GM12878 (cell line): Measurements from ENCODE around the gene EP400. TPM values are rescaled to one million over a fixed set of nuclear protein-coding genes. Genes with fewer than 3 reads are reported as not detected.

ENCODE experiments used
- ATAC-seq: fragments of 200-7000 bp; cut with Tn5 transposase; 3 replicates; pipeline ENCODE4 v1.9.1; 2020; ENCODE audit warnings: mild to moderate bottlenecking, moderate library complexity
- BruUV-seq: library from RNA; stranded (reverse); fragments of 400-500 nt; replicated peaks from 2 replicates; lab custom pipeline; 2021; lab: Mats Ljungman, UMichigan
- CTCF ChIA-PET: fragments of 300-600 bp; sonication (Branson Sonifier 250); formaldehyde crosslinking; extraction: SDS; loops from one replicate; lab custom pipeline; 2021; ENCODE audit warnings: inconsistent platforms; lab: Yijun Ruan, JAX
- POLR2A ChIA-PET: fragments of 350-600 bp; formaldehyde crosslinking; extraction: SDS; loops from one replicate; lab custom pipeline; 2021; ENCODE audit warnings: inconsistent platforms; lab: Charles Lee
- RAD21 ChIA-PET: fragments of 300-600 bp; sonication (Branson Sonifier 250); formaldehyde crosslinking; loops from one replicate; lab custom pipeline; 2023; ENCODE audit warnings: antibody characterized with exemption; ENCODE audit not compliant: unreplicated experiment; lab: Charles Lee
- SMC1A ChIA-PET: fragments of 300-600 bp; sonication (Branson Sonifier 250); formaldehyde crosslinking; loops from one replicate; lab custom pipeline; 2023; ENCODE audit not compliant: unreplicated experiment, uncharacterized antibody; lab: Charles Lee
- DNase-seq: peaks from one replicate; pipeline ENCODE4 v3.0.0-alpha.2; 2011; ENCODE audit warnings: low read depth, low spot score
- FAIRE-seq: peaks from 3 replicates; lab custom pipeline; 2011; peaks lifted over from hg19 to GRCh38; lab: Jason Lieb, UNC
- H2AFZ ChIP-seq: 2 replicates; pipeline ENCODE4 v1.6.0; 2011; ENCODE audit warnings: low read depth, low read length, control low read depth; ENCODE audit not compliant: control insufficient read depth
- H3K27ac ChIP-seq: 2 replicates; pipeline ENCODE4 v1.5.1; 2011; ENCODE audit warnings: control low read depth; ENCODE audit not compliant: control insufficient read depth, insufficient read depth
- H3K27me3 ChIP-seq, 2 experiments: replicated peaks in 1 of 2; 2 replicates each; pipeline versions ENCODE4 v1.6.0 to v1.6.1; 2011; ENCODE audit warnings: low read length in 1 of 2; ENCODE audit not compliant: control insufficient read depth in 2 of 2, insufficient read depth in 2 of 2
- H3K36me3 ChIP-seq, 2 experiments: 2 replicates each; pipeline ENCODE4 v1.5.1; 2011; ENCODE audit warnings: low read length in 1 of 2; ENCODE audit not compliant: control insufficient read depth in 2 of 2, insufficient read depth in 2 of 2
- H3K4me1 ChIP-seq: 2 replicates; pipeline ENCODE4 v1.6.1; 2011; ENCODE audit warnings: mild to moderate bottlenecking, low read length, moderate library complexity, mixed read lengths; ENCODE audit not compliant: control insufficient read depth, insufficient read depth
- H3K4me2 ChIP-seq: 2 replicates; pipeline ENCODE4 v1.6.0; 2011; ENCODE audit warnings: control low read depth; ENCODE audit not compliant: control insufficient read depth, insufficient read depth
- H3K4me3 ChIP-seq: fragments of 200-600 bp; sonication (generic); 2 replicates; pipeline ENCODE4 v1.5.1; 2016
- H3K79me2 ChIP-seq: 2 replicates; pipeline ENCODE4 v1.6.0; 2011; ENCODE audit warnings: low read length; ENCODE audit not compliant: control insufficient read depth, insufficient read depth
- H3K9ac ChIP-seq: 2 replicates; pipeline ENCODE4 v1.8.0; 2011; ENCODE audit warnings: low read length, control low read depth, mixed read lengths; ENCODE audit not compliant: control insufficient read depth, insufficient read depth
- H3K9me3 ChIP-seq: replicated peaks from 3 replicates; pipeline ENCODE4 v1.5.1; 2011; ENCODE audit warnings: mild to moderate bottlenecking, low read length; ENCODE audit not compliant: control insufficient read depth, insufficient read depth
- H4K20me1 ChIP-seq: 2 replicates; pipeline ENCODE4 v1.6.0; 2011; ENCODE audit not compliant: control insufficient read depth, insufficient read depth
- BCLAF1 ChIP-seq: fragments of 450-650 bp; IDR thresholded peaks from 2 replicates; pipeline ENCODE4 v1.6.1; 2017; ENCODE audit warnings: antibody characterized with exemption, mild to moderate bottlenecking, moderate library complexity
- ETV6 ChIP-seq, 2 experiments: fragments of 450-650 bp in 1 of 2; IDR thresholded peaks in 1 of 2; conservative IDR thresholded peaks in 1 of 2; 2 replicates each; pipeline ENCODE4 v1.6.1; 2014; ENCODE audit warnings: antibody characterized with exemption in 1 of 2, borderline replicate concordance in 1 of 2, low read depth in 1 of 2, mild to moderate bottlenecking in 1 of 2, moderate library complexity in 1 of 2
- KAT2A ChIP-seq: conservative IDR thresholded peaks from 2 replicates; pipeline ENCODE4 v1.6.1; 2011; ENCODE audit warnings: low read depth, low read length; ENCODE audit not compliant: control insufficient read depth
- MEF2A ChIP-seq: IDR thresholded peaks from 2 replicates; pipeline ENCODE4 v1.6.1; 2011; ENCODE audit warnings: low read depth, mild to moderate bottlenecking, low read length, moderate library complexity; ENCODE audit not compliant: insufficient read depth
- NKRF ChIP-seq: fragments of 450-650 bp; conservative IDR thresholded peaks from 2 replicates; pipeline ENCODE4 v1.6.1; 2017; ENCODE audit warnings: mild to moderate bottlenecking, moderate library complexity
- NR2C1 ChIP-seq: fragments of 450-650 bp; IDR thresholded peaks from 2 replicates; pipeline ENCODE4 v1.6.1; 2017; ENCODE audit warnings: antibody characterized with exemption, mild to moderate bottlenecking, moderate library complexity
- POU2F2 ChIP-seq: IDR thresholded peaks from 3 replicates; pipeline ENCODE4 v1.6.1; 2011; ENCODE audit warnings: low read depth, mild to moderate bottlenecking, low read length, borderline replicate concordance
- RAD21 ChIP-seq: IDR thresholded peaks from 2 replicates; pipeline ENCODE4 v1.6.1; 2011; ENCODE audit warnings: mild to moderate bottlenecking, low read depth, low read length, moderate library complexity; ENCODE audit not compliant: insufficient read depth
- RELA ChIP-seq: fragments of 450-650 bp; IDR thresholded peaks from 2 replicates; pipeline ENCODE4 v1.8.0; 2014; ENCODE audit warnings: borderline replicate concordance; ENCODE audit not compliant: partially characterized antibody
- SMC3 ChIP-seq: IDR thresholded peaks from 2 replicates; pipeline ENCODE4 v1.6.1; 2011; ENCODE audit warnings: low read length, improper control_type of control experiment, borderline replicate concordance
- USF2 ChIP-seq: IDR thresholded peaks from 2 replicates; pipeline ENCODE4 v1.6.1; 2011; ENCODE audit warnings: low read depth, low read length, improper control_type of control experiment, borderline replicate concordance
- WRNIP1 ChIP-seq: IDR thresholded peaks from 2 replicates; pipeline ENCODE4 v1.6.1; 2011; ENCODE audit warnings: low read depth, low read length, improper control_type of control experiment, borderline replicate concordance
- ZNF24 ChIP-seq: fragments of 450-650 bp; IDR thresholded peaks from 2 replicates; pipeline ENCODE4 v1.6.1; 2017; ENCODE audit warnings: antibody characterized with exemption, mild to moderate bottlenecking
- ZNF274 ChIP-seq: IDR thresholded peaks from one replicate; pipeline ENCODE4 v1.8.0; 2011; ENCODE audit not compliant: insufficient read length, insufficient read depth
- WGBS: methylation state at CpG from one replicate; pipeline ENCODE4 v1.1.6; 2016; ENCODE audit warnings: low lambda C conversion rate; ENCODE audit not compliant: insufficient replicate concordance, insufficient coverage; ENCODE audit errors: missing lambda C conversion rate; 5-methylcytosine and 5-hydroxymethylcytosine counted together
- in situ Hi-C: fragments of 300-500 bp; cut with MboI; formaldehyde crosslinking; loops from 9 replicates; pipeline ENCODE4 v1.14.3; 2018; ENCODE audit warnings: mixed read lengths
- intact Hi-C: fragments of 100-400 bp; cut with micrococcal nuclease; formaldehyde crosslinking; loops from one replicate; pipeline ENCODE4 v1.14.2; 2022; ENCODE audit not compliant: unreplicated experiment
- polyA plus RNA-seq, 11 experiments: library from polyadenylated mRNA; depleted of rRNA in 4 of 11; unstranded in 6 of 11; stranded (reverse) in 5 of 11; fragments of >200 nt; fragmentation: Nextera tagmentation in 4 of 11; fragmentation: Illumina TruSeq in 1 of 11; extraction: Ambion mirVana in 4 of 11; extraction: Trizol in 1 of 11; gene quantifications; 1 replicate in 1 of 11; 2 replicates in 10 of 11; pipeline versions ENCODE4 v1.2.1 to v1.2.3, GENCODE V29; 2011 to 2016; ENCODE audit warnings: inconsistent platforms in 2 of 11, missing spikeins in 2 of 11, low read depth in 1 of 11
- total RNA-seq, 4 experiments: library from RNA; depleted of rRNA in 3 of 4; stranded (reverse); fragments of >200 nt in 3 of 4; fragmentation: Illumina TruSeq in 1 of 4; extraction: Trizol in 1 of 4; gene quantifications; 2 replicates each; pipeline versions ENCODE4 v1.2.1 to v1.2.3, GENCODE V29; 2013 to 2021

Gene EP400
- total and polyA plus RNA-seq, 10 of the 15 experiments (the other 5 are each of a cell fraction or from before 2014, with no cell fraction given): 3.8 to 44.2 (median 8.4) TPM

GRCh38 chr12:131991816-131992430 is 42.2 kb downstream of the EP400 start:
- Histone ChIP-seq H3K4me3 (no peak overlapping the region), H4K20me1 (no peaks in the 10 kb centered on the region), H2AFZ (no peak overlapping the region), H3K9me3 (no peaks in the 10 kb centered on the region; the same call in 2 of the 3 replicates), H3K4me2 (no peak overlapping the region), H3K27ac (no peak overlapping the region), H3K4me1 (peaks cover 9% of the 10 kb centered on the region), H3K27me3 (no peaks in the 10 kb centered on the region), H3K36me3 (peaks cover 24% of the 10 kb centered on the region in 2 experiments), H3K9ac (no peak overlapping the region), H3K79me2 (no peaks in the 10 kb centered on the region)
- FAIRE-seq (no peak), DNase-seq (no peak), ATAC-seq (no peak)
- WGBS: 96% methylated on average over 11 of the region's 11 CpGs
- CTCF ChIA-PET: no interaction called here
- intact Hi-C loops: no loop called here
- POLR2A ChIA-PET: interaction anchor here (0.6 kb wide), 1 partner anchor 17 kb away, joined by 3 read pairs; no protein-coding TSS in a partner anchor
- no TSS peak for BruUV-seq
- in situ Hi-C loops: no loop called here
- RAD21 ChIA-PET: no interaction called here
- no peak for TF ChIP-seq USF2
- no peak for TF ChIP-seq RAD21
- no peak for TF ChIP-seq ZNF24
- no peak for TF ChIP-seq RELA
- TF ChIP-seq KAT2A: no peak
- no peak for TF ChIP-seq BCLAF1
- no peak for TF ChIP-seq SMC3
- TF ChIP-seq NR2C1: no peak
- no peak for TF ChIP-seq ETV6 (conservative IDR thresholded peaks at IDR 0.05 in 1 of 2, IDR thresholded peaks at IDR 0.05 in 1 of 2; ENCODE audit: borderline replicate concordance in 1 of 2, low read depth in 1 of 2)
- TF ChIP-seq MEF2A: no peak
- TF ChIP-seq WRNIP1: no peak
- TF ChIP-seq NKRF: no peak
- TF ChIP-seq ZNF274: no peak
- TF ChIP-seq POU2F2: no peak
- SMC1A ChIA-PET: no interaction called here
